GM19463 (cell line): ENCODE results near the gene HCFC2.
"Not testable (repeated sequence)": the region's sequence is repeated elsewhere in the genome, so short reads cannot be mapped to it uniquely, and the experiment has no call there.

Experiments
- ATAC-seq: cut with Tn5 transposase; IDR thresholded peaks from one replicate; pipeline ENCODE4 v1.9.1; 2021; ENCODE audit warnings: mild to moderate bottlenecking, moderate library complexity; ENCODE audit not compliant: unreplicated experiment

Gene HCFC2

GRCh38 chr12:104114834-104115586 lies 50.7 kb downstream of the HCFC2 start:
- not testable (repeated sequence) for ATAC-seq

DNA sequence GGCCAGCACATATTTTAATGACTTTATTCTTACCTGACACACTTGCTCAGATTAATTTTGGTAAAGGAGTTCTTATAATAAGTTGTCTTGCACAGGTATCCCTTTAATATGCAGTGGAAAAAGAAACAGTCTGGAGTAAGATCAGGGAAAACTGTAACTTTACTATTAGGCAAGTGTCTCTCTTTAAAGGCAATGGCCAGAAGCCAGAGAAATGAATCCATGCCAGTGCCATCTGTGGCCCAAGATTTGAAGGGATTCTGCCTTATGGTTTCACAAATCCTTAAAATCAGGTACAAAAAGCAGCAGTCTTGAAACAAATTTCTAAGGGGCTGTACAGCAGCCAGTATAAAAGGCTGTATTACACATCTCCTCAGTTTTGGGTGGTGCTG lies 51.2 kb downstream of the HCFC2 start:
- no peak for ATAC-seq

DNA sequence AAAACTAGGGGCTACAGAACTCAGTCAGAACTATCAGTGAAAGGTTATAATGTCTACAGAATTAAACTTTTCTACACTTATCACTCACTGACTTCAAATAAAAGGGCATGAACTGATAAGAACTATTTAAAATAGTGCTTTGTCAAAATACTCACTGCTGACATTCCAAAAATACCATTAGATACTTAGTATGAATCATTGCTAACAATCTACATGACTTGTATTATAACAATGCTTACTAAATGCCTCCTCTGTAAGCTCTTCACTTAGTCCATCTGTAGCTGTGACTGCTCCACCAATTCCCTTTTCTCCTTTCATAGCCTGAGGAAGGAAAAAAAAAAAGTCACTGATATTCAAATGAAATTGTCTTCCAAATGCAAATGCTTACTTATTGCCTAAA lies 56.7 kb downstream of the HCFC2 start:
- no peak for ATAC-seq

GRCh38 chr12:104122298-104122697 lies 58.0 kb downstream of the HCFC2 start:
- ATAC-seq = no peak

- ATAC-seq = no peak
These were observed 62.2 kb downstream of the HCFC2 start for GRCh38 chr12:104126548-104126947.

DNA sequence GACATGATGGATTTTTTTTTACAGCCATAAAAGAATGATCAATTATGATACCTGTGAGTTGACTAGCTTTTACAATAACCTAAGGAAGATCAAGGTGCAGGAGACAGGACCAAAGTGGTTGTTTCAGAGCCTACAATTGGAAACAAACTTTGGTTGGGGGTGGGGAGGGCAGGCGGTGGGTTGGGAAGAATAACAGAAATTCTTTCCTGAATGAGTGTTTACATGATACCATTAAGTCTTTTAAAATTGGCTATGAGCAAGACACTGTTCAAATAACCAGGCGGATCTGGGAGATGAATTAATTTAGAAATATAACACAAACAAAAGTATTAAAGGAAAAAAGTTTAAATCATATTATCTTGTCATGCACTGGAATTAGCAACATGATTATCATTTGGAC lies 66.4 kb downstream of the HCFC2 start:
- ATAC-seq = no peak

DNA sequence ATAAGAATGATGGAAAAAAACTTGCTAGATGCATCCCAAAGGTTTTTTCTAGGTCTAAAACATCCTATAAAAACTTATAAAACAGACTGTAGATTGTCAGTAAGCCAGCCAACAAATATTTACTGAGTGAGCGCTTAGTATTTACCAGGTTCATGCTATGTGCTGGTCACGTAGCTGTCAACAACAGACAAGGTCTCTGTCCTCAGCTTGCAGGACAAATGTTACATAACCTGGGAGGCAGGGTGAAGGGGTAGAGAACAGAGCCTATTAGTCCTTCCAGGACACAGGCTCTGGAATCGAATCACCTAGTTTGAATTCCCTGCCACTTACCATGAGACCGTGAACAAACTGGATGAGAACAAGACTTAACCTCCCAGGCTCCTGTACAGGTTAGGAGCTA lies 67.3 kb downstream of the HCFC2 start:
- ATAC-seq = no peak

DNA sequence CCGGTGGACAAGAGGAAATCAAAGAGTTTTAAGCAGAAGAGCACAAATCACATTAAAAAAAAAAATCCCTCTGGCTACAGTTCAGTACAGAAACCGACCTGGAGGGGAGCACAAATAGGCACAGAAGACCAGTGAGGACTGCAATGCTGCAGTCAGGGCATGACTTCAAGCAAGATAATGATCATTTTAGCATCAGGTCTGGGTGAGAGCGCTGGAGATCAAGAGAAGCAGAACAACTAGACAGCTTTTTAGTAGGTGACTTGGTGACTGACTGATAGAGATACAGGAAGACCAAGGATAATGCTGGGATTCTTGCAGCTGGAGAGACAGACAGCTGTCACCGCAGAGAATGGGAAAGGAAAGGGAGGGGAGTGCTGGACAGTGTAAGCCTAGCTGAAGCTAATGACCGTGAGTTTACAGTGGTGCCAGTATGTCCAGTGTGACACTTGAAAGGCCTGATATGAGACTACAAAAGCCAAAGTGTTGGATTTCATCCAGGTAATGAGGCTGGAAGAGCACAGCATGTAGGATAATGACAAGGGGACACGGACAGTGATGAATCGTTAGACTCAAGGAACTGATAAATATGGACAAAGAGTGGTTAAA lies 68.1 kb downstream of the HCFC2 start:
- no peak for ATAC-seq

- no peak for ATAC-seq
These were observed 69.0 kb downstream of the HCFC2 start for GRCh38 chr12:104133321-104133720.

- ATAC-seq = no peak
These were observed 69.5 kb downstream of the HCFC2 start for GRCh38 chr12:104133866-104134265.

GRCh38 chr12:104134882-104135281 lies 70.6 kb downstream of the HCFC2 start:
- no peak for ATAC-seq

- ATAC-seq = no peak
These were observed 72.2 kb downstream of the HCFC2 start for GRCh38 chr12:104136577-104136976.

GRCh38 chr12:104137001-104137901 lies 72.9 kb downstream of the HCFC2 start:
- ATAC-seq = peak; percentile 29

GRCh38 chr12:104137902-104138796 lies 73.8 kb downstream of the HCFC2 start, which contains the start of gene NFYB:
Gene NFYB, minus strand, starts transcription at chr12:104138210. Its CDS starts 2,757 bp downstream, at chr12:104135453.
- ATAC-seq = peak; percentile 88

DNA sequence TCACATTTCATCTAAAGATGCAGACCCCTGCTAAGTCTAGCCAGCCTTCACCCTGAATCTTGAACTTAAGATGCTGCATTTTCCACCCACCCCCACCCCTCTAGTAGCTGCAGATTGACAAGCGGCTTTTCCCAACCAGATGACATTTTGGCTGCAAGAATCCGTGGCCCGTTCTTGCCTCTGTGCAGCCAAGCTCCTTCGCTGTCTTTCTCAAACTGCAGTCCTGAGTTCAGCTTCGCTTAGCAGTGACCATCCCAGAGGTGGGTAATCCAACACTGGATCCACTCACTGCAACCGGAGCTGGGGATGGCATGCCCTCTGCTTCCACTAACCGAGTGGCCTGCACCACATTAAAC lies 74.4 kb downstream of the HCFC2 start:
- no peak for ATAC-seq

DNA sequence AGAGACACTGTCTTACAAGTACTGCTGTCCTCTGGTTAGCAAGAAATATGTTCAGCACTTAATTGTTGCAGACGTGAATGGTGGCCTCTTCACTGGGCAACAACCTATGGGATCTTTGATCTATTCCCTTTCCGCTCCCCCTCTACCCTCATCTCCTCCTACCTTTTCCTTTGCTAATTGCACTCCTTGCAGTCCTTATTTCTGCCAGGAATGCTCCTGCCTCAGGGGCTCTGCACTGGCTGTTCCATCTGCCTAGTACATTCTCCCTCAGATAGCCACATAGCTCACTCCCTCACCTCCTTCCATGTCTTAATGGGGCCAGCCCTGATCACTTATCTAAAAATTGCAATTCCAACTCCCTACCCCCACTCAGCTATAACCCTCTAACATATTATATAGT lies 78.2 kb downstream of the HCFC2 start:
- no peak for ATAC-seq

- ATAC-seq = no peak
These were observed 78.7 kb downstream of the HCFC2 start for GRCh38 chr12:104143002-104143401.

DNA sequence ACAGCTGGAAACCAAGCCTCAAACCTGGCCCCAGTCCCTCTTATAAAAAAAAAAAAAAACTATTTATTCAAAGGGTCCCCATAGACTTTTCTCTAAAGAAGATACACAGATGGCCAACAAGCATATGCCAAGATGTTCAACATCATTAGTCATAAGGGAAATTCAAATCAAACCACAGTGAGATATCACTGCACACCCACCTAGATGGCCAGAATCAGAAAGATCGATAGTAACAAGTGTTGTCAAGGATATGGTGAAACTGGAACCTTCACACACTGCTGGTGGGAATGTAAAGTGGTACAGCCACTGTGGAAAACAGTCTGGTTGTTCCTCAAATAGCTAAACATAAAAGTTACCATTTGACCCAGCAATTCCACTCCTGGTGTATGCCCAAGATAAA lies 79.6 kb downstream of the HCFC2 start:
- no peak for ATAC-seq

- ATAC-seq = no peak
These were observed 83.0 kb downstream of the HCFC2 start for GRCh38 chr12:104147346-104147745.

- no peak for ATAC-seq
These were observed 86.1 kb downstream of the HCFC2 start for GRCh38 chr12:104150416-104150815.
